ENCODE data around the gene PLEKHA5. TPM values are rescaled to one million over a fixed set of nuclear protein-coding genes. Genes with fewer than 3 reads are reported as not detected.

The PLEKHA5 gene
- total RNA-seq, 4 donors from 2014 or later: 34.7 to 59.4 (median 41.7) TPM

- TF ChIP-seq, protein P1, sequence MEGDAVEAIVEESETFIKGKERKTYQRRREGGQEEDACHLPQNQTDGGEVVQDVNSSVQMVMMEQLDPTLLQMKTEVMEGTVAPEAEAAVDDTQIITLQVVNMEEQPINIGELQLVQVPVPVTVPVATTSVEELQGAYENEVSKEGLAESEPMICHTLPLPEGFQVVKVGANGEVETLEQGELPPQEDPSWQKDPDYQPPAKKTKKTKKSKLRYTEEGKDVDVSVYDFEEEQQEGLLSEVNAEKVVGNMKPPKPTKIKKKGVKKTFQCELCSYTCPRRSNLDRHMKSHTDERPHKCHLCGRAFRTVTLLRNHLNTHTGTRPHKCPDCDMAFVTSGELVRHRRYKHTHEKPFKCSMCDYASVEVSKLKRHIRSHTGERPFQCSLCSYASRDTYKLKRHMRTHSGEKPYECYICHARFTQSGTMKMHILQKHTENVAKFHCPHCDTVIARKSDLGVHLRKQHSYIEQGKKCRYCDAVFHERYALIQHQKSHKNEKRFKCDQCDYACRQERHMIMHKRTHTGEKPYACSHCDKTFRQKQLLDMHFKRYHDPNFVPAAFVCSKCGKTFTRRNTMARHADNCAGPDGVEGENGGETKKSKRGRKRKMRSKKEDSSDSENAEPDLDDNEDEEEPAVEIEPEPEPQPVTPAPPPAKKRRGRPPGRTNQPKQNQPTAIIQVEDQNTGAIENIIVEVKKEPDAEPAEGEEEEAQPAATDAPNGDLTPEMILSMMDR (IDR thresholded peaks at IDR 0.05): no peak
- no peak for TF ChIP-seq POLR2A (IDR thresholded peaks at IDR 0.05)
- no peaks in the 10 kb centered on the region for H3K9me3 ChIP-seq
- H3K27me3 ChIP-seq: no peaks in the 10 kb centered on the region
- no peak for DNase-seq
- no peak overlapping the region for H3K27ac ChIP-seq
- no peaks in the 10 kb centered on the region for H3K4me1 ChIP-seq
- no peak overlapping the region for H3K4me3 ChIP-seq
- no peaks in the 10 kb centered on the region for H3K36me3 ChIP-seq
Measured at GRCh38 chr12:19415563-19415962, 286.0 kb downstream of the PLEKHA5 start.

- Histone ChIP-seq H3K27me3 (no peaks in the 10 kb centered on the region), H3K36me3 (no peaks in the 10 kb centered on the region), H3K4me1 (no peaks in the 10 kb centered on the region), H3K9me3 (no peaks in the 10 kb centered on the region), H3K4me3 (no peak overlapping the region), H3K27ac (no peak overlapping the region)
- no peak for DNase-seq
- TF ChIP-seq, protein P1 (IDR thresholded peaks at IDR 0.05): no peak
- no peak for TF ChIP-seq POLR2A (IDR thresholded peaks at IDR 0.05)
Measured at GRCh38 chr12:19419086-19419485, 289.6 kb downstream of the PLEKHA5 start.

DNA sequence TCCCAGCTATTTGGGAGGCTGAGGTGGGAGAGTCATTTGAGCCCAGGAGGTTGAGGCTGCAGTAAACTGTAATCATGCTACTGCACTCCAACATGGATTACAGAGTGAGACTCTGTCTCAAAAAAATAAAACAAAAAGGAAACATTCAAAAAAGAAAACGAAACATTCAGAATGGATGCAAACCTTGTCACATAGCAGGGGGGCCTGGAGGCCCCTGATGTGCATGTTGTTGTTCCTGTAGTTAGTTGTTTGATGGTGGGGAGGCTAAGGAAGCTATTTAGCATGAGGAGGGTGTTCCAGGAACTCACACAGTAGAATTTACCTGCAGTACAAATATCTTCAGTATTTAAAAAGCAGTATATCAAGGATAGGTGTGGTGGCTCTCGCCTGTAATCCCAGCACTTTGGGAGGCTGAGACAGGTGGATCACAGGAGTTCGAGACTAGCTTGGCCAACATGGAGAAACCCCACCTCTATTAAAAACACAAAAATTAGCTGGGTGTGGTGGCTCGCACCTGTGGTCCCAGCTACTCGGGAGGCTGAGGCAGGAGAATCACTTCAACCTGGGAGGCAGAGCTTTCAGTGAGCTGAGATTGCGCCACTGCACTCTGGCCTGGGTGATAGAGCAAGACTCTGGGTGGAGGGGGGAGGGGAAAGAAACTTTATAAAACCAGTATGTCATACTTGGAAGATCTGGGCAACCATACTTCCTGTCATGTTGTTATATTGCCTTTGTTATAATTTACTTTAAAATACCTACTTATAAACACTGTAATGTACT lies 292.2 kb downstream of the PLEKHA5 start:
- Histone ChIP-seq H3K27me3 (no peaks in the 10 kb centered on the region), H3K27ac (no peak overlapping the region), H3K36me3 (no peaks in the 10 kb centered on the region), H3K4me3 (no peak overlapping the region), H3K4me1 (no peaks in the 10 kb centered on the region), H3K9me3 (peaks cover 0 to 4% (median 0%) of the 10 kb centered on the region in 4 donors)
- no peak for TF ChIP-seq POLR2A (IDR thresholded peaks at IDR 0.05)
- TF ChIP-seq, protein P1 (IDR thresholded peaks at IDR 0.05): no peak
- no peak for DNase-seq

DNA sequence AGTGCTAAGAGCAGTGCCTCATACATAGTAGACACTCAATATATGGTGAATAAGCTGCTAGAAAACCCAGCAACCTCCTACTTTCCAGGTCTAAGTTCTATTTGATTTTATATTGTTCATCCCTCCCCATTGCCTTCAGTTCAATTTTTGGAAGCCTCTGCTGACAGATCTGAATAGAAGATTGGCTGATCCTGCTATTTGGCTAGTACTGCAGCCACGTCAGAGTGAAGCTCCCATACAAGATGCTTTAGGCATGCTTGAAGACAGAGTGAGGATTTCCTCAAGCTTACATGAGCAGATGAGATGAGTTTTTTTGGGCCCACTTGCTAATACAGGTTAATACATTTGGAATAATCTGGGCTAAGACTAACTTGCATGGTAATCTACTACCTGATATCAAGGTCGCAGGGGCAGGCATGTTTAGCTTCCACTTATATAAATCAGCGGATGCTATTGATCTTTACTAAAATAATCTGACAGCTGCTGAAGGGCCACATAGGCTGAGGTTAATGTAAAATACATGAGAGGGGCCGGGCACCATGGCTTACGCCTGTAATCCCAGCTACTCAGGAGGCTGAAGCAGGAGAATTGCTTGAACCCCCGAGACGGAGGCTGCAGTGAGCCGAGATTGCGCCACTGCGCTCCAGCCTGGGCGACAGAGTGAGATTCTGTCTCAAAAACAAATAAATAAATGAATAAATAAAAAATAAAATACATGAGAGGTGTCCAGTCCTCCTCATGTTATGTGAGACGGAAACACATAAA lies 293.8 kb downstream of the PLEKHA5 start:
- H3K36me3 ChIP-seq: no peaks in the 10 kb centered on the region
- H3K9me3 ChIP-seq: peaks cover 0 to 4% (median 0%) of the 10 kb centered on the region in 4 donors
- no peaks in the 10 kb centered on the region for H3K4me1 ChIP-seq
- H3K27ac ChIP-seq: no peak overlapping the region
- TF ChIP-seq POLR2A (IDR thresholded peaks at IDR 0.05): no peak
- TF ChIP-seq, protein P1 (IDR thresholded peaks at IDR 0.05): no peak
- no peaks in the 10 kb centered on the region for H3K27me3 ChIP-seq
- DNase-seq: no peak
- H3K4me3 ChIP-seq: no peak overlapping the region

Small RNAs within 50 kb of the gene (small RNA-seq; reads per million reads assigned to genes)
- gene AC091805.2 (0 reads per million in 2 donors), gene RN7SL67P (0 reads per million in 2 donors)

All from Peyer's patch (tissue), 4 donors.